ENCODE measurements around the gene LDLR.
"Not testable (repeated sequence)": the region's sequence is repeated elsewhere in the genome, so short reads cannot be mapped to it uniquely, and the experiment has no call there.

The LDLR gene

GRCh38 chr19:11138601-11139300, 49.5 kb downstream of the LDLR start:
- no peak for DNase-seq (ENCODE audit: low read depth in 2 of 3, low spot score in 2 of 3)

GRCh38 chr19:11140023-11140538, 50.8 kb downstream of the LDLR start:
- DNase-seq (ENCODE audit: low read depth in 2 of 3, low spot score in 2 of 3) = not testable (repeated sequence)

GRCh38 chr19:11140896-11141295, 51.6 kb downstream of the LDLR start:
- no peak for DNase-seq (ENCODE audit: low read depth in 2 of 3, low spot score in 2 of 3)

GRCh38 chr19:11141937-11142527, 52.8 kb downstream of the LDLR start:
- no peak for DNase-seq (ENCODE audit: low read depth in 2 of 3, low spot score in 2 of 3)

- no peak for DNase-seq (ENCODE audit: low read depth in 2 of 3, low spot score in 2 of 3)
These were observed 53.4 kb downstream of the LDLR start for GRCh38 chr19:11142528-11143171.

- no peak for DNase-seq (ENCODE audit: low read depth in 2 of 3, low spot score in 2 of 3)
These were observed 56.3 kb downstream of the LDLR start for GRCh38 chr19:11145536-11145924.

GRCh38 chr19:11148001-11148400, 58.7 kb downstream of the LDLR start:
- no peak for DNase-seq (ENCODE audit: low read depth in 2 of 3, low spot score in 2 of 3)

- DNase-seq (ENCODE audit: low read depth in 2 of 3, low spot score in 2 of 3) = no peak
These were observed 61.9 kb downstream of the LDLR start for GRCh38 chr19:11151181-11151580.

- DNase-seq (ENCODE audit: low read depth in 2 of 3, low spot score in 2 of 3) = no peak
These were observed 63.2 kb downstream of the LDLR start for GRCh38 chr19:11152318-11153062.

- no peak for DNase-seq (ENCODE audit: low read depth in 2 of 3, low spot score in 2 of 3)
These were observed 65.4 kb downstream of the LDLR start for GRCh38 chr19:11154683-11155047.

- DNase-seq (ENCODE audit: low read depth in 2 of 3, low spot score in 2 of 3) = peak; percentile 70 to 85 (median 82)
These were observed 66.3 kb downstream of the LDLR start, which contains the start of gene SPC24 for GRCh38 chr19:11155373-11156120. Gene SPC24 (minus strand): TSS chr19:11155782. CDS start chr19:11155776, 6 bp downstream.

GRCh38 chr19:11159598-11160439, 70.6 kb downstream of the LDLR start:
- no peak for DNase-seq (ENCODE audit: low read depth in 2 of 3, low spot score in 2 of 3)

- not testable (repeated sequence) for DNase-seq (ENCODE audit: low read depth in 2 of 3, low spot score in 2 of 3)
These were observed 71.1 kb downstream of the LDLR start for GRCh38 chr19:11160440-11160768.

- DNase-seq (ENCODE audit: low read depth in 2 of 3, low spot score in 2 of 3) = no peak
These were observed 75.0 kb downstream of the LDLR start for GRCh38 chr19:11164296-11164695.

- no peak for DNase-seq (ENCODE audit: low read depth in 2 of 3, low spot score in 2 of 3)
These were observed 75.7 kb downstream of the LDLR start for GRCh38 chr19:11164879-11165406.

- no peak for DNase-seq (ENCODE audit: low read depth in 2 of 3, low spot score in 2 of 3)
These were observed 76.3 kb downstream of the LDLR start for GRCh38 chr19:11165486-11166030.

GRCh38 chr19:11166281-11167142, 77.2 kb downstream of the LDLR start:
- no peak for DNase-seq (ENCODE audit: low read depth in 2 of 3, low spot score in 2 of 3)

GRCh38 chr19:11168568-11168967, 79.3 kb downstream of the LDLR start:
- no peak for DNase-seq (ENCODE audit: low read depth in 2 of 3, low spot score in 2 of 3)

Data from activated CD8-positive, alpha-beta memory T cell treated with anti-CD3 and anti-CD28 coated beads for 48 hours (primary cell).